Measurements from ENCODE around the gene ACOT8. TPM values are rescaled to one million over a fixed set of nuclear protein-coding genes. Genes with fewer than 3 reads are reported as not detected.
A peak's percentile ranks its signal among the peaks of the same experiment; 100 is the strongest.

ACOT8 gene
- total and polyA plus RNA-seq, 2 of the 8 experiments (the other 6 are each of a cell fraction or from before 2014, with no cell fraction given) = 37.6 to 88.8 TPM

DNA sequence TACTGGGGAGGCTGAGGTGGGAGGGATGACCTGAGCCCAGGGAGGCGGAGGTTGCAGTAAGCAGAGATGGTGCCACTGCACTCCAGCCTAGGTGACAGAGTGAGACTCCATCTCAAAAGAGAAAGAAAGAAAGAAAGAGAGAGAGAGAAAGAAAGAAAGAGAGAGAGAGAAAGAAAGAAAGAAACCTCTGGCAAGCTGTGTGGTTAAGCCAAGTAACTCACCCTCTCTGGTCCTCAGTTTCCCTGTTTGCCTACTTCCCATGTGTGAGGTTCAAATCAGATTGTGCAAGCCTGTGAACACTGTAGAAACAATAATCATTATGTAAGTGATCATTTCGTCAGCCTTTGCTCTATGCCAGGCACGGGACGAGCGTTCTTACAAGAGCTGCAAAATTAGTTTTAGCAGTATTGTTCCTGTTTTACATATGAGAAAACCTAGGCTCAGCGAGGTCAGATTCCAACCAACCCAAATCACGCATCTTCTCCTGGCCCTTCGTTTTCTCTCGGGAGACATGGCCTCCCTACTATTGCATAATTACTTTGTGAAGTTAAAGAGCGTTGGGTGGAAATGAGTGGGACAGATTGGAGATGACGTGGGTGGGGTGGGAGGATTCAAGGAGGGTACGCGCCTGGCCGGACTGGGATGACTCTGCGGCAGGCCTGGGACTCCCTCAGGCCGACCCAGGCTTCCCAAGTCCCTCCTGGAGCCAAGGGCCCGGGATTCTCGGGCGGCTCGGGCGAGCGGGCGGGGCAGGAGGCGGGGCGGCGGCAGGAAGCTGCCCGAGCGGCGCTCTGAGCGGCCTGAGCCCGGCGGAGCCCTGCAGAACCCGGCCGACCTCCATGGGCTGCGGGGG, 23.9 kb downstream of the ACOT8 start, which contains the start of gene SNX21 (continued):
- TF ChIP-seq CHD2 (IDR thresholded peaks at IDR 0.05; ENCODE audit: low read length) (peak; percentile 78), GTF2F1 (IDR thresholded peaks at IDR 0.05; ENCODE audit: borderline replicate concordance, low read depth, low read length) (no peak), NANOG (IDR thresholded peaks at IDR 0.05; ENCODE audit: insufficient read depth, low read depth, low read length, poor library complexity, severe bottlenecking) (no peak), SP1 (IDR thresholded peaks at IDR 0.05; ENCODE audit: low read depth, low read length) (no peak), CBX5 (IDR thresholded peaks at IDR 0.05; ENCODE audit: low read depth, low read length) (no peak), HDAC2 (IDR thresholded peaks at IDR 0.05; ENCODE audit: borderline replicate concordance in 1 of 2, low read depth in 2 of 2, low read length in 2 of 2) (no peak), CHD1 (IDR thresholded peaks at IDR 0.05; ENCODE audit: low read depth, low read length) (no peak), SIN3A (conservative IDR thresholded peaks at IDR 0.05 in 1 of 2, IDR thresholded peaks at IDR 0.05 in 1 of 2; ENCODE audit: low read depth in 1 of 2, low read length in 2 of 2) (no peak), SP4 (IDR thresholded peaks at IDR 0.05; ENCODE audit: low read length) (0 out of 2 replicates have a peak, but pooled peaks have one; percentile 7), TCF12 (IDR thresholded peaks at IDR 0.05; ENCODE audit: low read depth, low read length) (no peak), YY1 (IDR thresholded peaks at IDR 0.05; ENCODE audit: low read depth, low read length) (0 out of 2 replicates have a peak, but pooled peaks have one; percentile 28), JUND (IDR thresholded peaks at IDR 0.05; ENCODE audit: low read length) (0 out of 2 replicates have a peak, but pooled peaks have one; percentile 6), BACH1 (IDR thresholded peaks at IDR 0.05; ENCODE audit: low read length) (no peak), JUN (IDR thresholded peaks at IDR 0.05; ENCODE audit: low read depth, low read length) (no peak), POLR2A (IDR thresholded peaks at IDR 0.05; ENCODE audit: control extremely low read depth in 1 of 2, low read depth in 2 of 2, low read length in 2 of 2) (peak in 1 of 2 experiments; percentile 58; a peak in 1 of 3 replicates), EZH2 (IDR thresholded peaks at IDR 0.05; ENCODE audit: low read depth, low read length, severe bottlenecking) (no peak), RXRA (IDR thresholded peaks at IDR 0.05; ENCODE audit: insufficient read depth, low read depth, low read length) (no peak), CEBPB (IDR thresholded peaks at IDR 0.05; ENCODE audit: low read depth, low read length) (peak; percentile 76), TAF1 (IDR thresholded peaks at IDR 0.05; ENCODE audit: low read depth, low read length) (peak; percentile 56; the same call in 1 of the 2 replicates)
- TF ChIP-seq, protein P1, sequence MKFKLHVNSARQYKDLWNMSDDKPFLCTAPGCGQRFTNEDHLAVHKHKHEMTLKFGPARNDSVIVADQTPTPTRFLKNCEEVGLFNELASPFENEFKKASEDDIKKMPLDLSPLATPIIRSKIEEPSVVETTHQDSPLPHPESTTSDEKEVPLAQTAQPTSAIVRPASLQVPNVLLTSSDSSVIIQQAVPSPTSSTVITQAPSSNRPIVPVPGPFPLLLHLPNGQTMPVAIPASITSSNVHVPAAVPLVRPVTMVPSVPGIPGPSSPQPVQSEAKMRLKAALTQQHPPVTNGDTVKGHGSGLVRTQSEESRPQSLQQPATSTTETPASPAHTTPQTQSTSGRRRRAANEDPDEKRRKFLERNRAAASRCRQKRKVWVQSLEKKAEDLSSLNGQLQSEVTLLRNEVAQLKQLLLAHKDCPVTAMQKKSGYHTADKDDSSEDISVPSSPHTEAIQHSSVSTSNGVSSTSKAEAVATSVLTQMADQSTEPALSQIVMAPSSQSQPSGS (IDR thresholded peaks at IDR 0.05; ENCODE audit: low read length) = no peak
- TF ChIP-seq, protein P2, sequence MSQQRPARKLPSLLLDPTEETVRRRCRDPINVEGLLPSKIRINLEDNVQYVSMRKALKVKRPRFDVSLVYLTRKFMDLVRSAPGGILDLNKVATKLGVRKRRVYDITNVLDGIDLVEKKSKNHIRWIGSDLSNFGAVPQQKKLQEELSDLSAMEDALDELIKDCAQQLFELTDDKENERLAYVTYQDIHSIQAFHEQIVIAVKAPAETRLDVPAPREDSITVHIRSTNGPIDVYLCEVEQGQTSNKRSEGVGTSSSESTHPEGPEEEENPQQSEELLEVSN (IDR thresholded peaks at IDR 0.05) = no peak
- TF ChIP-seq, protein P3, sequence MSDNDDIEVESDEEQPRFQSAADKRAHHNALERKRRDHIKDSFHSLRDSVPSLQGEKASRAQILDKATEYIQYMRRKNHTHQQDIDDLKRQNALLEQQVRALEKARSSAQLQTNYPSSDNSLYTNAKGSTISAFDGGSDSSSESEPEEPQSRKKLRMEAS (IDR thresholded peaks at IDR 0.05) = no peak

Measured in H1 (cell line).